ENCODE measurements around the gene USP6NL.

USP6NL gene

GRCh38 chr10:11444531-11445228, 166.8 kb downstream of the USP6NL start:
- H2AFZ ChIP-seq (ENCODE audit: low read length) = no peak overlapping the region
- no peak overlapping the region for H3K4me2 ChIP-seq (ENCODE audit: low read depth, low read length, poor library complexity, severe bottlenecking)
- H3K4me1 ChIP-seq (ENCODE audit: insufficient read depth, low read length, poor library complexity, severe bottlenecking) = peaks cover 35% of the 10 kb centered on the region
- H3K4me3 ChIP-seq (ENCODE audit: low read length, poor library complexity, severe bottlenecking) = no peak overlapping the region
- TF ChIP-seq CTCF (conservative IDR thresholded peaks at IDR 0.05; ENCODE audit: low read length) (no peak), EZH2phosphoT487 (IDR thresholded peaks at IDR 0.05; ENCODE audit: borderline replicate concordance) (no peak)
- H3F3A ChIP-seq (ENCODE audit: low read depth) = no peaks in the 10 kb centered on the region
- H3K79me2 ChIP-seq (ENCODE audit: insufficient read depth, low read length) = no peaks in the 10 kb centered on the region
- H3K27me3 ChIP-seq (ENCODE audit: insufficient read depth, low read length, poor library complexity, severe bottlenecking) = no peaks in the 10 kb centered on the region
- H3K9me2 ChIP-seq (replicated peaks; ENCODE audit: low read depth, low read length) = no peaks in the 10 kb centered on the region
- H3K9me3 ChIP-seq (ENCODE audit: insufficient read depth, low read depth, low read length) = no peaks in the 10 kb centered on the region
- H3K9ac ChIP-seq (ENCODE audit: low read depth, low read length, poor library complexity, severe bottlenecking) = no peak overlapping the region
- no peaks in the 10 kb centered on the region for H3K36me3 ChIP-seq (ENCODE audit: insufficient read depth, low read length)
- H4K20me1 ChIP-seq (ENCODE audit: insufficient read depth, low read length, poor library complexity, severe bottlenecking) = no peaks in the 10 kb centered on the region

GRCh38 chr10:11444155-11444530, 167.3 kb downstream of the USP6NL start:
- H3K9me2 ChIP-seq (replicated peaks; ENCODE audit: low read depth, low read length) = no peaks in the 10 kb centered on the region
- H3K4me3 ChIP-seq (ENCODE audit: low read length, poor library complexity, severe bottlenecking) = no peak overlapping the region
- no peaks in the 10 kb centered on the region for H3K36me3 ChIP-seq (ENCODE audit: insufficient read depth, low read length)
- no peaks in the 10 kb centered on the region for H3K9me3 ChIP-seq (ENCODE audit: insufficient read depth, low read depth, low read length)
- no peak overlapping the region for H3K4me2 ChIP-seq (ENCODE audit: low read depth, low read length, poor library complexity, severe bottlenecking)
- H3K9ac ChIP-seq (ENCODE audit: low read depth, low read length, poor library complexity, severe bottlenecking) = no peak overlapping the region
- H3F3A ChIP-seq (ENCODE audit: low read depth) = no peaks in the 10 kb centered on the region
- H2AFZ ChIP-seq (ENCODE audit: low read length) = no peak overlapping the region
- H4K20me1 ChIP-seq (ENCODE audit: insufficient read depth, low read length, poor library complexity, severe bottlenecking) = no peaks in the 10 kb centered on the region
- no peaks in the 10 kb centered on the region for H3K79me2 ChIP-seq (ENCODE audit: insufficient read depth, low read length)
- no peak for TF ChIP-seq EZH2phosphoT487 (IDR thresholded peaks at IDR 0.05; ENCODE audit: borderline replicate concordance)
- TF ChIP-seq CTCF (conservative IDR thresholded peaks at IDR 0.05; ENCODE audit: low read length) = no peak
- H3K27me3 ChIP-seq (ENCODE audit: insufficient read depth, low read length, poor library complexity, severe bottlenecking) = no peaks in the 10 kb centered on the region
- peaks cover 40% of the 10 kb centered on the region for H3K4me1 ChIP-seq (ENCODE audit: insufficient read depth, low read length, poor library complexity, severe bottlenecking)

- H3K36me3 ChIP-seq (ENCODE audit: insufficient read depth, low read length) = no peaks in the 10 kb centered on the region
- TF ChIP-seq CTCF (conservative IDR thresholded peaks at IDR 0.05; ENCODE audit: low read length) = no peak
- no peak for TF ChIP-seq EZH2phosphoT487 (IDR thresholded peaks at IDR 0.05; ENCODE audit: borderline replicate concordance)
These were observed 167.8 kb downstream of the USP6NL start for GRCh38 chr10:11443468-11444154.

More at GRCh38 chr10:11443468-11444154, 167.8 kb downstream of the USP6NL start:
- H3F3A ChIP-seq (ENCODE audit: low read depth) = no peaks in the 10 kb centered on the region
- peaks cover 45% of the 10 kb centered on the region for H3K4me1 ChIP-seq (ENCODE audit: insufficient read depth, low read length, poor library complexity, severe bottlenecking)
- no peak overlapping the region for H3K9ac ChIP-seq (ENCODE audit: low read depth, low read length, poor library complexity, severe bottlenecking)
- H4K20me1 ChIP-seq (ENCODE audit: insufficient read depth, low read length, poor library complexity, severe bottlenecking) = no peaks in the 10 kb centered on the region
- H3K9me2 ChIP-seq (replicated peaks; ENCODE audit: low read depth, low read length) = no peaks in the 10 kb centered on the region
- no peak overlapping the region for H3K4me3 ChIP-seq (ENCODE audit: low read length, poor library complexity, severe bottlenecking)
- H3K79me2 ChIP-seq (ENCODE audit: insufficient read depth, low read length) = no peaks in the 10 kb centered on the region
- no peaks in the 10 kb centered on the region for H3K9me3 ChIP-seq (ENCODE audit: insufficient read depth, low read depth, low read length)
- H3K4me2 ChIP-seq (ENCODE audit: low read depth, low read length, poor library complexity, severe bottlenecking) = no peak overlapping the region
- no peaks in the 10 kb centered on the region for H3K27me3 ChIP-seq (ENCODE audit: insufficient read depth, low read length, poor library complexity, severe bottlenecking)
- H2AFZ ChIP-seq (ENCODE audit: low read length) = no peak overlapping the region
